Measurements from ENCODE around the gene VAV3.
A peak's percentile ranks its signal among the peaks of the same experiment; 100 is the strongest.

Gene VAV3

GRCh38 chr1:107535091-107535490, 429.9 kb downstream of the VAV3 start:
- H3K79me1 ChIP-seq (ENCODE audit: low read depth, low read length) = no peaks in the 10 kb centered on the region
- no peak overlapping the region for H4K8ac ChIP-seq (ENCODE audit: low read depth, low read length)
- H3K4me2 ChIP-seq (ENCODE audit: insufficient read depth, low read length, poor library complexity, severe bottlenecking) = no peak overlapping the region
- H2AFZ ChIP-seq (ENCODE audit: low read length) = no peak overlapping the region
- no peak overlapping the region for H3K14ac ChIP-seq (ENCODE audit: low read length)
- peaks cover 0 to 12% (median 0%) of the 10 kb centered on the region in 3 experiments for H3K27me3 ChIP-seq (ENCODE audit: control insufficient read depth in 3 of 3, insufficient read depth in 3 of 3, low read depth in 1 of 3, low read length in 3 of 3)
- H3K4me3 ChIP-seq (ENCODE audit: low read length in 2 of 2) = no peak overlapping the region
- no peak overlapping the region for H3K4ac ChIP-seq (ENCODE audit: low read length)
- no peak overlapping the region for H3K18ac ChIP-seq (ENCODE audit: low read length)
- no peak overlapping the region for H3K9ac ChIP-seq (ENCODE audit: low read depth, low read length, poor library complexity)
- no peak overlapping the region for H3K23ac ChIP-seq (ENCODE audit: low read depth, low read length, poor library complexity)
- no peak for DNase-seq (ENCODE audit: low spot score)
- H2BK5ac ChIP-seq (ENCODE audit: low read length) = no peak overlapping the region
- no peak overlapping the region for H2AK5ac ChIP-seq (ENCODE audit: low read depth, low read length)
- no peak overlapping the region for H2BK12ac ChIP-seq (ENCODE audit: low read length)
- H3K9me3 ChIP-seq (replicated peaks in 1 of 2; ENCODE audit: control insufficient read depth in 2 of 2, insufficient read depth in 1 of 2, low read depth in 1 of 2, low read length in 2 of 2) = no peaks in the 10 kb centered on the region
- H2BK120ac ChIP-seq (ENCODE audit: low read depth, low read length) = no peak overlapping the region
- peaks cover 0 to 3% of the 10 kb centered on the region in 2 donors for H3K4me1 ChIP-seq (ENCODE audit: control insufficient read depth in 2 of 2, insufficient read depth in 1 of 2, low read depth in 1 of 2, low read length in 2 of 2)
- no peak overlapping the region for H3K27ac ChIP-seq (replicated peaks; ENCODE audit: low read length)
- no CpG with 5 or more reads among the region's 6 CpGs for WGBS, 2 donors (ENCODE audit: extremely low coverage in 2 of 2, insufficient read length in 2 of 2, insufficient replicate concordance in 1 of 2)
- no peak overlapping the region for H4K91ac ChIP-seq (ENCODE audit: low read depth, low read length, poor library complexity)
- no peaks in the 10 kb centered on the region for H3K36me3 ChIP-seq (replicated peaks in 1 of 2; ENCODE audit: control insufficient read depth in 2 of 2, insufficient read depth in 2 of 2, low read length in 2 of 2)
- H2BK15ac ChIP-seq (ENCODE audit: low read length) = no peak overlapping the region

- no peak overlapping the region for H2BK120ac ChIP-seq (ENCODE audit: low read depth, low read length)
- H2AFZ ChIP-seq (ENCODE audit: low read length) = no peak overlapping the region
Measured at GRCh38 chr1:107534632-107535031, 430.3 kb downstream of the VAV3 start.

GRCh38 chr1:107533436-107533835, 431.5 kb downstream of the VAV3 start:
- Histone ChIP-seq H3K4me3 (ENCODE audit: low read length in 2 of 2) (no peak overlapping the region), H2AK5ac (ENCODE audit: low read depth, low read length) (no peak overlapping the region), H2AFZ (ENCODE audit: low read length) (no peak overlapping the region), H3K79me1 (ENCODE audit: low read depth, low read length) (no peaks in the 10 kb centered on the region), H2BK12ac (ENCODE audit: low read length) (no peak overlapping the region), H3K36me3 (replicated peaks in 1 of 2; ENCODE audit: control insufficient read depth in 2 of 2, insufficient read depth in 2 of 2, low read length in 2 of 2) (no peaks in the 10 kb centered on the region), H3K18ac (ENCODE audit: low read length) (no peak overlapping the region), H3K27me3 (ENCODE audit: control insufficient read depth in 3 of 3, insufficient read depth in 3 of 3, low read depth in 1 of 3, low read length in 3 of 3) (peaks cover 0 to 12% (median 0%) of the 10 kb centered on the region in 3 experiments), H2BK5ac (ENCODE audit: low read length) (no peak overlapping the region), H3K27ac (replicated peaks; ENCODE audit: low read length) (no peak overlapping the region), H2BK120ac (ENCODE audit: low read depth, low read length) (no peak overlapping the region), H3K4ac (ENCODE audit: low read length) (no peak overlapping the region), H3K4me2 (ENCODE audit: insufficient read depth, low read length, poor library complexity, severe bottlenecking) (no peak overlapping the region), H3K9ac (ENCODE audit: low read depth, low read length, poor library complexity) (no peak overlapping the region), H4K91ac (ENCODE audit: low read depth, low read length, poor library complexity) (no peak overlapping the region), H3K14ac (ENCODE audit: low read length) (no peak overlapping the region), H4K8ac (ENCODE audit: low read depth, low read length) (no peak overlapping the region), H3K9me3 (replicated peaks in 1 of 2; ENCODE audit: control insufficient read depth in 2 of 2, insufficient read depth in 1 of 2, low read depth in 1 of 2, low read length in 2 of 2) (no peaks in the 10 kb centered on the region), H2BK15ac (ENCODE audit: low read length) (no peak overlapping the region), H3K23ac (ENCODE audit: low read depth, low read length, poor library complexity) (no peak overlapping the region), H3K4me1 (ENCODE audit: control insufficient read depth in 2 of 2, insufficient read depth in 1 of 2, low read depth in 1 of 2, low read length in 2 of 2) (peaks cover 0 to 3% of the 10 kb centered on the region in 2 donors)
- DNase-seq (ENCODE audit: low spot score) = no peak
- no CpG with 5 or more reads among the region's 2 CpGs for WGBS, 2 donors (ENCODE audit: extremely low coverage in 2 of 2, insufficient read length in 2 of 2, insufficient replicate concordance in 1 of 2)

More at GRCh38 chr1:107534632-107535031, 430.3 kb downstream of the VAV3 start:
- WGBS, 2 donors (ENCODE audit: extremely low coverage in 2 of 2, insufficient read length in 2 of 2, insufficient replicate concordance in 1 of 2) = no CpG with 5 or more reads among the region's 1 CpG
- H3K4me2 ChIP-seq (ENCODE audit: insufficient read depth, low read length, poor library complexity, severe bottlenecking) = no peak overlapping the region
- no peak overlapping the region for H2BK5ac ChIP-seq (ENCODE audit: low read length)
- H3K79me1 ChIP-seq (ENCODE audit: low read depth, low read length) = no peaks in the 10 kb centered on the region
- H2BK12ac ChIP-seq (ENCODE audit: low read length) = no peak overlapping the region
- H3K9ac ChIP-seq (ENCODE audit: low read depth, low read length, poor library complexity) = no peak overlapping the region
- H3K14ac ChIP-seq (ENCODE audit: low read length) = no peak overlapping the region
- H3K18ac ChIP-seq (ENCODE audit: low read length) = no peak overlapping the region
- no peak overlapping the region for H3K4me3 ChIP-seq (ENCODE audit: low read length in 2 of 2)
- H2BK15ac ChIP-seq (ENCODE audit: low read length) = peak overlapping the region; percentile 5
- no peak for DNase-seq (ENCODE audit: low spot score)
- H3K9me3 ChIP-seq (replicated peaks in 1 of 2; ENCODE audit: control insufficient read depth in 2 of 2, insufficient read depth in 1 of 2, low read depth in 1 of 2, low read length in 2 of 2) = no peaks in the 10 kb centered on the region
- H3K4me1 ChIP-seq (ENCODE audit: control insufficient read depth in 2 of 2, insufficient read depth in 1 of 2, low read depth in 1 of 2, low read length in 2 of 2) = peaks cover 0 to 3% of the 10 kb centered on the region in 2 donors
- peaks cover 0 to 12% (median 0%) of the 10 kb centered on the region in 3 experiments for H3K27me3 ChIP-seq (ENCODE audit: control insufficient read depth in 3 of 3, insufficient read depth in 3 of 3, low read depth in 1 of 3, low read length in 3 of 3)
- H3K4ac ChIP-seq (ENCODE audit: low read length) = no peak overlapping the region
- no peak overlapping the region for H4K8ac ChIP-seq (ENCODE audit: low read depth, low read length)
- H2AK5ac ChIP-seq (ENCODE audit: low read depth, low read length) = no peak overlapping the region
- H3K36me3 ChIP-seq (replicated peaks in 1 of 2; ENCODE audit: control insufficient read depth in 2 of 2, insufficient read depth in 2 of 2, low read length in 2 of 2) = no peaks in the 10 kb centered on the region
- H4K91ac ChIP-seq (ENCODE audit: low read depth, low read length, poor library complexity) = no peak overlapping the region
- H3K23ac ChIP-seq (ENCODE audit: low read depth, low read length, poor library complexity) = no peak overlapping the region
- H3K27ac ChIP-seq (replicated peaks; ENCODE audit: low read length) = no peak overlapping the region

GRCh38 chr1:107532318-107532717, 432.7 kb downstream of the VAV3 start:
- H3K14ac ChIP-seq (ENCODE audit: low read length) = no peak overlapping the region
- H3K27ac ChIP-seq (replicated peaks; ENCODE audit: low read length) = no peak overlapping the region
- H4K91ac ChIP-seq (ENCODE audit: low read depth, low read length, poor library complexity) = no peak overlapping the region
- no peak overlapping the region for H2BK15ac ChIP-seq (ENCODE audit: low read length)
- no peak overlapping the region for H2AK5ac ChIP-seq (ENCODE audit: low read depth, low read length)
- DNase-seq (ENCODE audit: low spot score) = no peak
- no peak overlapping the region for H2AFZ ChIP-seq (ENCODE audit: low read length)
- H3K9ac ChIP-seq (ENCODE audit: low read depth, low read length, poor library complexity) = no peak overlapping the region
- H3K4me2 ChIP-seq (ENCODE audit: insufficient read depth, low read length, poor library complexity, severe bottlenecking) = no peak overlapping the region
- no peak overlapping the region for H2BK5ac ChIP-seq (ENCODE audit: low read length)
- no peak overlapping the region for H3K4ac ChIP-seq (ENCODE audit: low read length)
- H2BK120ac ChIP-seq (ENCODE audit: low read depth, low read length) = no peak overlapping the region
- H3K4me1 ChIP-seq (ENCODE audit: control insufficient read depth in 2 of 2, insufficient read depth in 1 of 2, low read depth in 1 of 2, low read length in 2 of 2) = no peaks in the 10 kb centered on the region
- H3K27me3 ChIP-seq (ENCODE audit: control insufficient read depth in 3 of 3, insufficient read depth in 3 of 3, low read depth in 1 of 3, low read length in 3 of 3) = peaks cover 0 to 12% (median 0%) of the 10 kb centered on the region in 3 experiments
- H3K23ac ChIP-seq (ENCODE audit: low read depth, low read length, poor library complexity) = no peak overlapping the region
- H4K8ac ChIP-seq (ENCODE audit: low read depth, low read length) = no peak overlapping the region
- H3K9me3 ChIP-seq (replicated peaks in 1 of 2; ENCODE audit: control insufficient read depth in 2 of 2, insufficient read depth in 1 of 2, low read depth in 1 of 2, low read length in 2 of 2) = no peaks in the 10 kb centered on the region
- no peak overlapping the region for H3K18ac ChIP-seq (ENCODE audit: low read length)
- no peak overlapping the region for H3K4me3 ChIP-seq (ENCODE audit: low read length in 2 of 2)
- WGBS, 2 donors (ENCODE audit: extremely low coverage in 2 of 2, insufficient read length in 2 of 2, insufficient replicate concordance in 1 of 2) = no CpG with 5 or more reads among the region's 5 CpGs
- no peak overlapping the region for H2BK12ac ChIP-seq (ENCODE audit: low read length)
- H3K36me3 ChIP-seq (replicated peaks in 1 of 2; ENCODE audit: control insufficient read depth in 2 of 2, insufficient read depth in 2 of 2, low read length in 2 of 2) = no peaks in the 10 kb centered on the region
- H3K79me1 ChIP-seq (ENCODE audit: low read depth, low read length) = no peaks in the 10 kb centered on the region
